HL-60 (cell line): ENCODE results near the gene PCDHA3.

Source experiments
- TF ChIP-seq, protein P1 (sequence below): IDR thresholded peaks from one replicate; pipeline ENCODE4 v1.5.1; 2011; ENCODE audit warnings: low read length, control low read depth, inconsistent platforms; ENCODE audit not compliant: insufficient read depth
- TF ChIP-seq, protein P2 (sequence below): IDR thresholded peaks from 2 replicates; pipeline ENCODE4 v1.6.1; 2012; ENCODE audit warnings: low read depth; ENCODE audit not compliant: insufficient replicate concordance

DNA sequence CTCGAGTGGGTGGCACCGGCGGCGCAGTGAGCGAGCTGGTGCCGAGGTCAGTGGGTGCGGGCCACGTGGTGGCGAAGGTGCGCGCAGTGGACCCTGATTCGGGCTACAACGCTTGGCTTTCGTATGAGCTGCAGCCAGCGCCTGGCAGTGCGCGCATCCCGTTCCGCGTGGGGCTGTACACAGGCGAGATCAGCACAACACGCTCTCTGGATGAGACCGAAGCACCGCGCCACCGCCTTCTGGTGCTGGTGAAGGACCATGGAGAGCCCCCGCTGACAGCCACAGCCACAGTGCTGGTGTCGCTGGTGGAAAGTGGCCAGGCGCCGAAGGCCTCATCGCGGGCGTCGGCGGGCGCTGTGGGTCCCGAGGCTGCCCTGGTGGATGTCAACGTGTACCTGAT, 22.6 kb downstream of the PCDHA3 start:
- TF ChIP-seq, protein P1, sequence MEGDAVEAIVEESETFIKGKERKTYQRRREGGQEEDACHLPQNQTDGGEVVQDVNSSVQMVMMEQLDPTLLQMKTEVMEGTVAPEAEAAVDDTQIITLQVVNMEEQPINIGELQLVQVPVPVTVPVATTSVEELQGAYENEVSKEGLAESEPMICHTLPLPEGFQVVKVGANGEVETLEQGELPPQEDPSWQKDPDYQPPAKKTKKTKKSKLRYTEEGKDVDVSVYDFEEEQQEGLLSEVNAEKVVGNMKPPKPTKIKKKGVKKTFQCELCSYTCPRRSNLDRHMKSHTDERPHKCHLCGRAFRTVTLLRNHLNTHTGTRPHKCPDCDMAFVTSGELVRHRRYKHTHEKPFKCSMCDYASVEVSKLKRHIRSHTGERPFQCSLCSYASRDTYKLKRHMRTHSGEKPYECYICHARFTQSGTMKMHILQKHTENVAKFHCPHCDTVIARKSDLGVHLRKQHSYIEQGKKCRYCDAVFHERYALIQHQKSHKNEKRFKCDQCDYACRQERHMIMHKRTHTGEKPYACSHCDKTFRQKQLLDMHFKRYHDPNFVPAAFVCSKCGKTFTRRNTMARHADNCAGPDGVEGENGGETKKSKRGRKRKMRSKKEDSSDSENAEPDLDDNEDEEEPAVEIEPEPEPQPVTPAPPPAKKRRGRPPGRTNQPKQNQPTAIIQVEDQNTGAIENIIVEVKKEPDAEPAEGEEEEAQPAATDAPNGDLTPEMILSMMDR, result no peak
- TF ChIP-seq, protein P2, sequence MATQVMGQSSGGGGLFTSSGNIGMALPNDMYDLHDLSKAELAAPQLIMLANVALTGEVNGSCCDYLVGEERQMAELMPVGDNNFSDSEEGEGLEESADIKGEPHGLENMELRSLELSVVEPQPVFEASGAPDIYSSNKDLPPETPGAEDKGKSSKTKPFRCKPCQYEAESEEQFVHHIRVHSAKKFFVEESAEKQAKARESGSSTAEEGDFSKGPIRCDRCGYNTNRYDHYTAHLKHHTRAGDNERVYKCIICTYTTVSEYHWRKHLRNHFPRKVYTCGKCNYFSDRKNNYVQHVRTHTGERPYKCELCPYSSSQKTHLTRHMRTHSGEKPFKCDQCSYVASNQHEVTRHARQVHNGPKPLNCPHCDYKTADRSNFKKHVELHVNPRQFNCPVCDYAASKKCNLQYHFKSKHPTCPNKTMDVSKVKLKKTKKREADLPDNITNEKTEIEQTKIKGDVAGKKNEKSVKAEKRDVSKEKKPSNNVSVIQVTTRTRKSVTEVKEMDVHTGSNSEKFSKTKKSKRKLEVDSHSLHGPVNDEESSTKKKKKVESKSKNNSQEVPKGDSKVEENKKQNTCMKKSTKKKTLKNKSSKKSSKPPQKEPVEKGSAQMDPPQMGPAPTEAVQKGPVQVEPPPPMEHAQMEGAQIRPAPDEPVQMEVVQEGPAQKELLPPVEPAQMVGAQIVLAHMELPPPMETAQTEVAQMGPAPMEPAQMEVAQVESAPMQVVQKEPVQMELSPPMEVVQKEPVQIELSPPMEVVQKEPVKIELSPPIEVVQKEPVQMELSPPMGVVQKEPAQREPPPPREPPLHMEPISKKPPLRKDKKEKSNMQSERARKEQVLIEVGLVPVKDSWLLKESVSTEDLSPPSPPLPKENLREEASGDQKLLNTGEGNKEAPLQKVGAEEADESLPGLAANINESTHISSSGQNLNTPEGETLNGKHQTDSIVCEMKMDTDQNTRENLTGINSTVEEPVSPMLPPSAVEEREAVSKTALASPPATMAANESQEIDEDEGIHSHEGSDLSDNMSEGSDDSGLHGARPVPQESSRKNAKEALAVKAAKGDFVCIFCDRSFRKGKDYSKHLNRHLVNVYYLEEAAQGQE, result no peak
